GM18511 (cell line): ENCODE results near the gene RBBP4.

ENCODE experiments used
- ATAC-seq: cut with Tn5 transposase; IDR thresholded peaks from one replicate; pipeline ENCODE4 v1.9.1; 2021; ENCODE audit warnings: mild to moderate bottlenecking, moderate library complexity; ENCODE audit not compliant: unreplicated experiment

Gene RBBP4

DNA sequence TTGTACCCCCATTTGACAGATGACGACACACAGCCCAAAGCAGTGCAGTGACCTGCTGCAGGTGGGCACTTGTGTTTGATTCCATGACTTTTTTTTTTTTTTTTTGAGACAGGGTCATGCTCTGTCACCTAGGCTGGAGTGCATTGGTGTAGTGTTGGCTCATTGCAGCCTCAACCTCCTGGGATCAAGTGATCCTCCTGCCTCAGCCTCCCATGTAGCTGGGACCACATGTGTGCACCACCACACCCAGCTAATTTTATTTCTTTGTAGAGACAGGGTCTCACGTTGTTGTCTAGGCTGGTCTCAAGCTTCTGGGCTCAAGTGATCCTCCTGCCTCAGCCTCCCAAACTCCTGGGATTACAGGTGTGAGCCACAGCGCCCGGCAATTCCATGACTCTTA, 66.5 kb downstream of the RBBP4 start:
- no peak for ATAC-seq

DNA sequence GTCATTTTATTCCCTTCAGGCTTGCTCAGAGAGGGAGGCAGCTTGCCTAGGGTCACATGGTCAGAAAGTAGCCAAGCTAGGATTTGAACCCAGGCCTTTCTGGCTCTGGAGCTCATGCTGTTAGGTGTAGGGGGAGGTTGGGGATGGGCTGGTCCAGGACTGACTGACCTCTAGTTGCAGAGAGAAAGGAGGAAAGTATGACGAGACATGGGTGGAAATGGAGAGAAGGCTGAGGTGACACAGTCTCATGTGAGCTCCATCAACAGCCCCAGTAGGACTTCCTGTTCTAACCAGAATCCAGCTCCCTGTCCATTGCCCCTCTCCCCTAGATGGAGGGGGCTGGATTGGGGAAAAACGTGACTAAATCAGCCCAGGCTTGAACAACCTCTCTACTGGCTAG, 67.0 kb downstream of the RBBP4 start:
- no peak for ATAC-seq

DNA sequence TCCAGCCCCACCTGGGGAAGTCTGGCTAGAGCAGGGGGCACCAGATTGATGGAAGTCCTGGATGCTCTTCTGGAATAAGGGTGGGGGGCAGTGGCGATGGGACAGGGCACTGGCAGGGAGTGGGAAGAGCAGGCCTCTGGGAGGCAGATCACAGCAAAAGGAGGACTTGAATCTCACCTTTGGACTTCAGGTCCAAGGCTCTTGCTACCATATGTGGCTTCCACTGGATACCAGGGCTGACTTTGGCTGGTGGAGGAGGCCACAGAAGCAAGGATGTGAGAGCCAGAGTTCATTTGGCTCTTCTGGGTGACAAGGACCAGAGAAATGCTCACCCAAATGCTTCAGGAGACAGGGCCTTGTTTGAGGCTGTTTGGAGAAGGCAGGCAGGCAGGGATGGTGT, 67.5 kb downstream of the RBBP4 start:
- ATAC-seq, result no peak

DNA sequence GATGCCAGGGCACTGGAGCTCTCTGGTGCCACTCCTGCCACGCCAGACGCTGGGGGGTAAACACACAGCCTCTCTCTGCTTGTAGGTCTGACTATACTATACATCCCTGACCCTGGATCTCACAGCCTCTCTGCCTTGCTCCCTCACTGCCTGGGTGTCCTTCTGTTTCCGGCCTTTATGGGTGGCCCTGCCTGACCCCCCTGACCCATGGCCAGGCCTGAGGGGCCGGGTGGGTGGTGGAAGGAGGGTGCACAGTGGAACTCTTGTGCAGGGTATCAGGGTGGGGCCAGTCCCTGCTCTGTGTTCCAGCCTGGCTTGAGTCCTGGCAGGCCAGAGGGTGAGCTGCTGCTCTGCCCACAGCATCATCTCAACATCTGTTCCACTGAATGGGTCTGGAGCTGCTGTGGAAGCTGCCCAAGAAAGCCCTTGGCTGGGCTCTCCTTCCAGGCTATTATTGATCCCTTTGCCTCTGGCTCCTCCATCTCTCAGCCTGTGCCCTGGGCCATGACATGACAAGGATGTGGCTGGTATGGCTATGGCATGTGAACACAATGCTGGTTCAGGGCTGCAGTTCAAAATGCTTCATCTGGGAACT, 68.8 kb downstream of the RBBP4 start:
- ATAC-seq, result no peak

- ATAC-seq, result no peak
These were observed 73.9 kb downstream of the RBBP4 start for GRCh38 chr1:32724678-32725614.

DNA sequence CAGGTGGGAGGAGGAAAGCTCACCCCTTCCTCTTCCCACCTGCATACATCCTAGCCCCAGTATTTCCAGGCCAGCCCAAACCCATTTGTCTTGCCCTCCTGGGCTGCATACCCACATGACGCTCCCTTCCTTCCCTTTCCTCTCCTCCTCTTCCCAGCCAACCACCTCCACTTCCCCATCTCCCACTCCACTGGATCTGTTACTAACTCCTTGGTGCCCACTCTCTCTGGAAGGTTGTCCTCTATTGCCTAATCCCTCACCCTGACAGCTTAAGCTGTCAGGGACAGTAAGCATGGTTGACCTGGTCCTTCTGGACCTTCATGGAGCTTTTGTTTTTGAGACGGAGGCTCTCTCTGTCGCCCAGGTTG, 74.6 kb downstream of the RBBP4 start:
- ATAC-seq, result no peak

DNA sequence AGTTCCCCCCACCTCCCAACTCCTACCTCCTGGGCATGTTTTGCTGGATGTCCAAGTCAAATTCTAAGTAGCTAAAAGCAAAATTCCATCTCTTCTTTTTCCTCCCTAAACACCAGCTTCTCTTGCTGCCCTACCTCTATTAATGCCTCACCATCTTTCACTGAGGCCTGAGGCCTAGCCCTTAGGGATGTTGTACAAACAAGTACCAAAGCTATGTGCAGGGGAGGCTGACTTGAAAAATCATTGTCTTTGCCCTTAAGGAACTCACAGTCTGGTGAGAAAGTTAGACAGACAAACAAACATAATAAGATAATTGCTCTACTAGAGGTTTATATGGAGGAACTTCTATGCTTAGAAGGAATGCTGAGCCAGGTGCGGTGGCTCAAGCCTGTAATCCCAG, 76.9 kb downstream of the RBBP4 start:
- ATAC-seq, result no peak

GRCh38 chr1:32728413-32729077, 77.5 kb downstream of the RBBP4 start:
- ATAC-seq, result no peak

- no peak for ATAC-seq
These were observed 78.4 kb downstream of the RBBP4 start for GRCh38 chr1:32729254-32730046.

- no peak for ATAC-seq
These were observed 82.7 kb downstream of the RBBP4 start for GRCh38 chr1:32733582-32734321.
